Duodenal mucosa (tissue), 2 donors: Measurements from ENCODE around the gene MVB12B.
A peak's percentile ranks its signal among the peaks of the same experiment; 100 is the strongest.

Experiments used
- H3K27ac ChIP-seq: one replicate; pipeline ENCODE4 v1.7.0; 2013; ENCODE audit warnings: low read depth, low read length
- H3K27me3 ChIP-seq, 2 donors: one replicate each; pipeline ENCODE4 v1.7.0; 2013; ENCODE audit warnings: low read length in 2 of 2, control low read depth in 1 of 2; ENCODE audit not compliant: insufficient read depth in 2 of 2, control insufficient read depth in 1 of 2
- H3K36me3 ChIP-seq, 2 donors: one replicate each; pipeline ENCODE4 v1.7.0; 2013; ENCODE audit warnings: low read length in 2 of 2, control low read depth in 1 of 2; ENCODE audit not compliant: insufficient read depth in 2 of 2, control insufficient read depth in 1 of 2
- H3K4me1 ChIP-seq, 2 donors: one replicate each; pipeline ENCODE4 v1.7.0; 2013; ENCODE audit warnings: low read length in 2 of 2, control low read depth in 1 of 2; ENCODE audit not compliant: insufficient read depth in 2 of 2, control insufficient read depth in 1 of 2
- H3K4me3 ChIP-seq, 2 donors: one replicate each; pipeline ENCODE4 v1.7.0; 2013; ENCODE audit warnings: low read length in 2 of 2, low read depth in 1 of 2
- H3K9ac ChIP-seq, 2 donors: one replicate each; pipeline ENCODE4 v1.7.0; 2013; ENCODE audit warnings: low read length in 2 of 2, low read depth in 1 of 2
- H3K9me3 ChIP-seq, 2 donors: one replicate each; pipeline ENCODE4 v1.7.0; 2013; ENCODE audit warnings: low read length in 2 of 2, control low read depth in 1 of 2; ENCODE audit not compliant: control insufficient read depth in 1 of 2

MVB12B gene

GRCh38 chr9:126517833-126518356, 191.3 kb downstream of the MVB12B start:
- Histone ChIP-seq H3K27ac (no peak overlapping the region), H3K4me1 (peaks cover 11% of the 10 kb centered on the region in 2 donors), H3K4me3 (peak overlapping the region; percentile 53 to 55), H3K27me3 (peaks cover 57 to 62% of the 10 kb centered on the region in 2 donors), H3K9ac (peak overlapping the region in 1 of 2 donors; percentile 25), H3K9me3 (no peaks in the 10 kb centered on the region), H3K36me3 (no peaks in the 10 kb centered on the region)

GRCh38 chr9:126518763-126519162, 192.1 kb downstream of the MVB12B start:
- H3K4me3 ChIP-seq, result no peak overlapping the region
- H3K27me3 ChIP-seq, result peaks cover 49 to 54% of the 10 kb centered on the region in 2 donors
- H3K27ac ChIP-seq, result no peak overlapping the region
- peaks cover 11 to 14% of the 10 kb centered on the region in 2 donors for H3K4me1 ChIP-seq
- H3K9me3 ChIP-seq, result no peaks in the 10 kb centered on the region
- no peaks in the 10 kb centered on the region for H3K36me3 ChIP-seq
- no peak overlapping the region for H3K9ac ChIP-seq

GRCh38 chr9:126519660-126520420, 193.2 kb downstream of the MVB12B start:
- H3K4me3 ChIP-seq, result no peak overlapping the region
- H3K27ac ChIP-seq, result no peak overlapping the region
- H3K4me1 ChIP-seq, result peaks cover 11 to 18% of the 10 kb centered on the region in 2 donors
- H3K9ac ChIP-seq, result no peak overlapping the region
- H3K36me3 ChIP-seq, result no peaks in the 10 kb centered on the region
- H3K9me3 ChIP-seq, result no peaks in the 10 kb centered on the region
- peaks cover 43 to 50% of the 10 kb centered on the region in 2 donors for H3K27me3 ChIP-seq

- no peak overlapping the region for H3K4me3 ChIP-seq
- no peaks in the 10 kb centered on the region for H3K36me3 ChIP-seq
- H3K9ac ChIP-seq, result no peak overlapping the region
- H3K27me3 ChIP-seq, result peaks cover 41 to 48% of the 10 kb centered on the region in 2 donors
- no peaks in the 10 kb centered on the region for H3K9me3 ChIP-seq
- no peak overlapping the region for H3K27ac ChIP-seq
- peaks cover 11 to 18% of the 10 kb centered on the region in 2 donors for H3K4me1 ChIP-seq
Measured at GRCh38 chr9:126520453-126520852, 193.8 kb downstream of the MVB12B start.

- H3K27ac ChIP-seq, result no peak overlapping the region
- no peaks in the 10 kb centered on the region for H3K36me3 ChIP-seq
- no peak overlapping the region for H3K9ac ChIP-seq
- no peaks in the 10 kb centered on the region for H3K9me3 ChIP-seq
- peaks cover 37 to 42% of the 10 kb centered on the region in 2 donors for H3K27me3 ChIP-seq
- no peak overlapping the region for H3K4me3 ChIP-seq
- H3K4me1 ChIP-seq, result peaks cover 11 to 18% of the 10 kb centered on the region in 2 donors
Measured at GRCh38 chr9:126521089-126521488, 194.5 kb downstream of the MVB12B start.

GRCh38 chr9:126521551-126521950, 194.9 kb downstream of the MVB12B start:
- Histone ChIP-seq H3K36me3 (no peaks in the 10 kb centered on the region), H3K27ac (no peak overlapping the region), H3K27me3 (peaks cover 36 to 40% of the 10 kb centered on the region in 2 donors), H3K4me3 (no peak overlapping the region), H3K9ac (no peak overlapping the region), H3K9me3 (no peaks in the 10 kb centered on the region), H3K4me1 (peaks cover 9 to 16% of the 10 kb centered on the region in 2 donors)

GRCh38 chr9:126521976-126522590, 195.5 kb downstream of the MVB12B start:
- H3K9me3 ChIP-seq, result no peaks in the 10 kb centered on the region
- peaks cover 4 to 11% of the 10 kb centered on the region in 2 donors for H3K4me1 ChIP-seq
- H3K27ac ChIP-seq, result no peak overlapping the region
- no peak overlapping the region for H3K9ac ChIP-seq
- H3K27me3 ChIP-seq, result peaks cover 31 to 35% of the 10 kb centered on the region in 2 donors
- no peaks in the 10 kb centered on the region for H3K36me3 ChIP-seq
- H3K4me3 ChIP-seq, result no peak overlapping the region

- Histone ChIP-seq H3K4me3 (no peak overlapping the region), H3K27ac (no peak overlapping the region)
Measured at GRCh38 chr9:126522612-126523356, 196.2 kb downstream of the MVB12B start.

GRCh38 chr9:126523611-126524111, 197.0 kb downstream of the MVB12B start:
- no peak overlapping the region for H3K27ac ChIP-seq
- peak overlapping the region; percentile 30 to 37 for H3K4me3 ChIP-seq
- no peak overlapping the region for H3K9ac ChIP-seq
- H3K27me3 ChIP-seq, result peaks cover 17 to 21% of the 10 kb centered on the region in 2 donors
- no peaks in the 10 kb centered on the region for H3K9me3 ChIP-seq
- no peaks in the 10 kb centered on the region for H3K36me3 ChIP-seq
- H3K4me1 ChIP-seq, result peaks cover 0 to 6% of the 10 kb centered on the region in 2 donors

More at GRCh38 chr9:126522612-126523356, 196.2 kb downstream of the MVB12B start:
- Histone ChIP-seq H3K4me1 (peaks cover 0 to 9% of the 10 kb centered on the region in 2 donors), H3K27me3 (peaks cover 25 to 29% of the 10 kb centered on the region in 2 donors), H3K9ac (no peak overlapping the region), H3K36me3 (no peaks in the 10 kb centered on the region), H3K9me3 (no peaks in the 10 kb centered on the region)
